Amygdala (tissue), 56 donors: ENCODE measurements around the gene APBA1.

Experiments
- DNase-seq, 56 donors: peaks; one replicate each; lab custom pipeline; 2025; lab: John Stamatoyannopoulos, UW

Gene APBA1

GRCh38 chr9:69671879-69672595 is at the start of gene APBA1:
Gene APBA1, minus strand, starts transcription at chr9:69672371.
- peak in 55 of 56 donors; percentile 21 to 90 (median 75) for DNase-seq

GRCh38 chr9:69719983-69720382 is 47.8 kb upstream of the APBA1 start:
- DNase-seq: no peak

- DNase-seq: no peak
Observed at GRCh38 chr9:69719367-69719766, 47.2 kb upstream of the APBA1 start.

- DNase-seq: no peak
Observed at GRCh38 chr9:69718218-69718617, 46.0 kb upstream of the APBA1 start.

- DNase-seq: no peak
Observed at GRCh38 chr9:69715825-69716224, 43.7 kb upstream of the APBA1 start.

- DNase-seq: no peak
Observed at GRCh38 chr9:69715096-69715495, 42.9 kb upstream of the APBA1 start.

GRCh38 chr9:69697475-69697874 is 25.3 kb upstream of the APBA1 start:
- no peak for DNase-seq

- DNase-seq: no peak
Observed at GRCh38 chr9:69696802-69697201, 24.6 kb upstream of the APBA1 start.

- no peak for DNase-seq
Observed at GRCh38 chr9:69689991-69690538, 17.9 kb upstream of the APBA1 start.

GRCh38 chr9:69683927-69684326 is 11.8 kb upstream of the APBA1 start:
- no peak for DNase-seq

GRCh38 chr9:69678843-69679538 is 6.8 kb upstream of the APBA1 start:
- no peak for DNase-seq

- DNase-seq: no peak
Observed at GRCh38 chr9:69677931-69678330, 5.8 kb upstream of the APBA1 start.

- DNase-seq: no peak
Observed at GRCh38 chr9:69675563-69675962, 3.4 kb upstream of the APBA1 start.

- no peak for DNase-seq
Observed at GRCh38 chr9:69674716-69675438, 2.7 kb upstream of the APBA1 start.

GRCh38 chr9:69674112-69674685 is 2.0 kb upstream of the APBA1 start:
- no peak for DNase-seq

- DNase-seq: no peak
Observed at GRCh38 chr9:69673311-69673640, 1.1 kb upstream of the APBA1 start.

- DNase-seq: peak in 55 of 56 donors; percentile 28 to 90 (median 78)
Observed at GRCh38 chr9:69672596-69673310, 582 bp upstream of the APBA1 start.

GRCh38 chr9:69671311-69671878 is 776 bp downstream of the APBA1 start:
- peak in 34 of 56 donors; percentile 9 to 64 (median 38) for DNase-seq

- no peak for DNase-seq
Observed at GRCh38 chr9:69667306-69667705, 4.9 kb downstream of the APBA1 start.

- DNase-seq: no peak
Observed at GRCh38 chr9:69660304-69660703, 11.9 kb downstream of the APBA1 start.
